NOMO-1 treated with DMSO at 0.1 percent for 48 hours (cell line): ENCODE results near the gene DMPK.
"Not testable (repeated sequence)": the region's sequence is repeated elsewhere in the genome, so short reads cannot be mapped to it uniquely, and the experiment has no call there.

Source experiments
- DNase-seq: peaks from one replicate; lab custom pipeline; 2025; ENCODE audit not compliant: unreplicated experiment; lab: John Stamatoyannopoulos, UW

Gene DMPK

DNA sequence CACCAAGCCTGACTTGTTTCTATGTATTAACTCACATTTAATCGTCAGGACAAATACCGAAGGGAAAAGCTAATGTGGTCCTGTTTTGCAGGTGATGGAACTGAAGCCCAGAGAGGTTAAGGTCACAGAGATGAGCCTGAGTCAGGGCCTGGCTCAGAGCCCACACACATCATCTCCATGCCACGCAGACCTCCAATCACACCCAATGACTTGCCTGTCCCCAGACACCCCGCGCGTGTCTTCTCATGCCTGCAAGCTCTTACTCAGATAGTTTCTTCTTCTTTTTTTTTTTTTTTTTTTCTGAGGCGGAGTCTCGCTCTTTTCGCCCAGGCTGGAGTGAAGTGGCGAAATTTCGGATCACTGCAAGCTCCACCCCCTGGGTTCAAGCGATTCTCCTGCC, 29.7 kb downstream of the DMPK start:
- DNase-seq = no peak

DNA sequence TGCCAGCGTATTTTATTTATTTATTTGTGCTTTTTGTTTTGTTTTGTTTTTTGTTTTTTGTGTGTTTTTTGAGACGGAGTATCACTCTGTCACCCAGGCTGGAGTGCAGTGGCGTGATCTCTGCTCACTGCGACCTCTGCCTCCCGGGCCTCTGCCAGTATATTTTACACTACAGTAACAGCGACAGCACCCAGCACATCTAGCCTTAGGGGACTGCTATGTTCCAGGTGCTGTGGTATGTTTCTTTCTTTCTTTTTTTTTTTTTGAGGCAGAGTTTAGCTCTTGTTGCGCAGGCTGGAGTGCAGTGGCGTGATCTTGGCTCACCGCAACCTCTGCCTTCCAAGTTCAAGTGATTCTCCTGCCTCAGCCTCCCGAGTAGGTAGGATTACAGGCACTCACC, 30.8 kb downstream of the DMPK start:
- not testable (repeated sequence) for DNase-seq

DNA sequence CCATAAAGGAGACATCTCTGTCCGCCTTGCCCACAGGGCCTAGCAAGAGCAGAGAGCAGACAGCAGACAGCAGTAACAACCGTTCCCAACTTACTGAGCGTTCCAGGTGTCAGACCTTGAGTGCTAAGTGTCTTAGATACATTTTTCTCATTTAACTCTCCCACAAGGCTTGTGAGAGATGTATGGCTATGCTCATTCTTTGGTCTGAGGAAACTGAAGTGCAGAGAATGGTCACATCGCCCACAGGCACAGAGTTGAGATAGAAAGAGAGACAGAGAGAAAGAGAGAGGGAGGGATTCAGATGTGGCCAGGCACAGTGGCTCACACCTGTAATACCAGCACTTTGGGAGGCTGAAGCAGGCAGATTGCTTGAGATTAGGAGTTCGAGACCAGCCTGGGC, 34.8 kb downstream of the DMPK start:
- DNase-seq = no peak

DNA sequence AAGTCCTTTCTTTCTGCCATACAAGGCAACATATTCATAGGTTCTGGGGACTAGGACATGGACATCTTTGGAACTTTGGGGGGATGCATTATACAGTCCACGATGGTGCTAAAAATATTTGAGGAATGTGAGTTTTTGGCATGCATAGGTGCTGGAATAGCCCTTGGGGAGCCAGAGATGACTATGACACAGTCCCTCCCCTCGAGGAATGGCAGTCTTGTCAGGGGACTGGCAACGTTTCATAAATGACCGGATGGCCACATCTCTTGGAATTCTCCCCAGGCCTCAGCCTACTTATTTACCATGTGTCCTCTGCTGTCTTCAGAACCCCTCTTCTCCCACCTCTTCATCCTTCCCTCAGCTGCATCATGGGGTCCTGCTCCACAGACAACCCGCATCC, 35.4 kb downstream of the DMPK start:
- no peak for DNase-seq

DNA sequence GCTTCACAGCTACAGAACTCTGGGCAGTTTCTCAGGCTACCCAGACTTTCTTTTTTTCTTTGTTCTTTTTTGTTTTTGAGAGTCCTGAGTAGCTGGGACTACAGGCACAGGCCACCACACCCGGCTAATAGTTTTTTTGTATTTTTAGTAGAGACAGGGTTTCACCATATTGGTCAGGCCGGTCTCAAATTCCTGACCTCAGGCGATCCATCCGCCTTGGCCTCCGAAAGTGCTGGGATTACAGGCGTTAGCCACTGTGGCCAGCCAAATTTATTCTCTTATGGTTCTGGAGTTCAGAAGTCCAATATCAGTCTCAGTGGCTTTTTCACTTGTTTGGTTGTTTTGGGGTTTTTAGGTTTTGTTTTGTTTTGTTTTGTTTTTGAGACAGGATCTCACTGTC, 36.7 kb downstream of the DMPK start:
- DNase-seq = no peak

DNA sequence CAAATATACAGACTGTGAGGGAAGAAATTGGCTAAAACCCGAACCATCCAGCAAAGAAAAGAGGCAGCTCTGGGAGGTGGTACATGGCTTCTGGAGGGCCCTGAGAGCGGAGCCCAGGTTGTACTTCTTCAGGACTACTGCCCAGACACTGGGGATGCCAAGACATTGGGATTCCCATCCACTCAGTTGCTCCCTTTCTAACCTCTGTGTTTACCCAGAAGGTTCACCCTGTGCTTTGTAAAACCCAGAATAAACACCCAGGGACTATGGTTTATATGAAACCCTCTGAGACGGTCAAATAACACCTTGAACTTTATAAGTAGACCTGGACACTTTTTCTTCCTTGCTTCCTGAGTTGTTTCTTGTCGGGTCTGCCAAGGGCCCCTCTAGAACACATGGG, 39.3 kb downstream of the DMPK start:
- no peak for DNase-seq

DNA sequence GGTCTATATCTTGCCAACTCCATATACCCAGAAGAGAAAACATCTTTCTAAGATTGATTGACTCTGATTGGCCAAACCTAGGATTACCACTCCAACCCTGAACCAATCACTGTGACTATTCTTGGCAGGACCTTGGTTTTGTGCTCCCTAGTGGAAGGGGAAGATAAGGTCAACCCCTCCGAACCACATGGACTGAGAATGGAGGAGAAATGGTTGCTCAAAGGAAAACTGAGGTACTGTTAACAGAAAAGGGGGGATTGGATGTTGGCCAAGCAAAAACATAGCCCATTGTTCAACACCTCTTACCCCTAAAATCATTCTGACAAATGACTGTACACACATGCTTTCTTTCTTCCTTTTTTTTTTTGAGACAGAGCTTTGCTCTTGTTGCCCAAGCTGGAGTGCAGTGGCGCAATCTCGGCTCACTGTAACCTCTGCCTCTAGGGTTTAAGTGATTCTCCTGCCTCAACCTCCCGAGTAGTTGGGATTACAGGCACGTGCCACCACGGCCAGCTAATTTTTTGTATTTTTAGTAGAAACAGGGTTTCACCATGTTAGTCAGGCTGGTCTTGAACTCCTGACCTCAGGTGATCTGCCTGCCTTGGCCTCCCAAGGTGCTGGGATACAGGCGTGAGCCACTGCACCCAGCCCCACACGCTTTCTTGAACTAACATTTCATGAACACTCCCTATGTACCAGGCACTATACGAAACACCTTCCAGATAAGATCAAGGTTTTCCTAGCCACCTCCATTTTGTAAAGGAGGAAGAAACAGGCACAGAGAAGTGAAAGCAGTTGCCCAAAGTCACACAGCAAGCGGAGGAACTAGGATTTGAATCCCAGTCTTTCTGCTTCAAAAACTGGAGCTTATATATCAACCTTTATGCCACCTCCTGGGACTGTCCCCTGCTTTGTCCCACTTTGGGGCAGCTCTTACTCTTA, 42.5 kb downstream of the DMPK start:
- DNase-seq = peak; percentile 76

DNA sequence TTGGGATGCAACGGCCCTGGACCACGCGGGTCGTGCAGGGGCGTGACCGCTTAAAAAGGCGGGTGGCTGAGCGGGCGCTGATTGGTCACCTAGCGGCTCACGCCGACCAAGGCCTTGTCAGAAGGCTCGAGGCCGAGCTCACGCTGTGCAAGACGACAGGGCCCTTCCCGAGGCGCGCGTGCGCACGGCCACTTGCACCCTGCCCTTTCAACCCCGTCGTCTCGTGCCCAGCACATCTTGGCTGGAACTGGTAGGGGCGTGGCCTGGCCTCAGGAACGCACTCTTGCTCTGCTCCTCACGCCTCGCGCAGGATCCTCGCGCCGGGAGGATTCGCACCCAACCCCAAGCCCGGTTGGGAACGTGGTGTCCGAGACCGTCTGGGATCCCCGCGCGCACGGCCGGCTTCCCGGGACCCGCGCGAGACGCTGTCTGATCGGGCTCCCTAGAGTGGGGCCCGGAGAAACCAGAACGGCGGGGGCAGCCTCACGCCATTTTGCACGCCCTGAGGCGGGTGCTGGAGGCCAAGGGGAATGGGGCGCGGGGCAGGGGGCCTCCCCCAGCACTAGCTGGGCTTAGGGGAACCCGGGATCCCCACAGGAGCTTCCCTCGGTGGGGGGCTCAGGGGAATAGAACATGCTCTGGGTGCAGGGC, 49.0 kb downstream of the DMPK start, which contains the start of gene MEIOSIN:
Gene MEIOSIN, plus strand, starts transcription at position 280 of the 651 bp plus-strand sequence. CDS start 1,938 bp downstream, outside the sequence.
- DNase-seq = no peak

DNA sequence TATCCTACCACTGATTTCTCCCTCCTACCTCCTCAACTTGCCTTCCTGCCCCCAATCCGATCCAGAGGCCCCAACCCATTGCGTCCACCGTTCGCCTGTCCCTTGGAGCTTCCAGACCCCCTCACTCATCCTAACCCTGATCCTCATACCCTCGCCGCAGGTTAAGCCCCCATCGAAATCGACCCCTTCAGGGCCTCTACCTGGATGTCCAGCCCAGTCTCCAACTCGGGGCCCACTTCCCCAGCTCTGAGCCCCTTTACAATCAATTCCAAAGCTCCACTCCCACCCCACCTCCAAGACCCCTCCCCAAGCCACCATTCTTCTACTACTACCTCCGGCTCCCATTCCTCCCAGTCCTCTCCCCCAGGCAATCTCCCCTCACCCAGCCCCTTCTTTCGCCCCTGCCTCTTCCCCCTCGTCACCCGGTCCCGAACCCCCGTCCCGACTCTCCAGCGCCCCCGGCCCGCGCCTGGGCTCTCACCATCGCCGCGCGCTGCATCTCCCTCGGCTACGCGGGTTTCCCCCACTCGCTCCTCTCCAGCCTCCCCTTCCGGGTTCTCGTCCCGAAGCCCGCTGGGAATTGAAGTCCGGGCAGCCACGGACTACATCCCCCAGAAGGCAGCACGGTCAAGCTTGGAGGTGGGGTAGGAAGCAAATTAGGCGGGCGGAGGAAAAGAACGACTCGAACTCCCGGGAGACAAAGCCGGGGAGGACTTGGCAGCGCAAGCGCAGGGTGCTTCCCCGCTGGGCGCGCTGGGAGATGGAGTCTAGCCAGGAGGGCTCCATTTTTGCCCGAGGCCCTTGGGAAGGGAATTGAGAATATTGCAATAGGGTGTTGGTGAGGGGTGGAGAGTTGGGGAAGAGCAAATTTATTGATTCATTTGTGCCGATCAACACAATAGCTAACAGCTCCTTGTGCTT, 51.7 kb downstream of the DMPK start, which contains the start of gene FBXO46:
Gene FBXO46, minus strand, starts transcription at position 529 of the 921 bp plus-strand sequence. CDS start 17,401 bp downstream, outside the sequence.
- peak; percentile 98 for DNase-seq

DNA sequence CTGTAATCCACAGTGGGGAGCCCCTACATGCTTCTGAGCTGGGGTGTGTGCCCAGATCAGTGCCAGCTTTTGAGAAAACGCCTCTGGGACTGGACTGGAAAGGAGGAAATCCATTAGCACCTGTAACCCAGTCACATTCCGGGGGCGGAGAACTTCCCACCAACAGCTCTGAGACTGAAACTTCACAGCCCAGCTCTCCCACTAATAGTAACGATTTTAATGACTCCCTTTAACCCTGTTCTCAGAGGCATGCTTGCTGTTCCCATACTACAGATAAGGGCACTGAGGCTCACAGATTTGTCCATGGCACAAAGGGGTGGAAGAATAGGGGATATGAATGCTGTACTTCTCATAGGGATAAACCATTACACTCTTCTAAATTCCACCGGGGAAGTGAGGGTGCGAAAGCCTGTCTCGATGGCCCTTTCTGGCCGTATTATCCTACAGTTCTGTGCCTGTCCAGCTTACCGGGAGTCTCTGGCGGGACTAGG, 52.4 kb downstream of the DMPK start:
- DNase-seq = peak; percentile 11

DNA sequence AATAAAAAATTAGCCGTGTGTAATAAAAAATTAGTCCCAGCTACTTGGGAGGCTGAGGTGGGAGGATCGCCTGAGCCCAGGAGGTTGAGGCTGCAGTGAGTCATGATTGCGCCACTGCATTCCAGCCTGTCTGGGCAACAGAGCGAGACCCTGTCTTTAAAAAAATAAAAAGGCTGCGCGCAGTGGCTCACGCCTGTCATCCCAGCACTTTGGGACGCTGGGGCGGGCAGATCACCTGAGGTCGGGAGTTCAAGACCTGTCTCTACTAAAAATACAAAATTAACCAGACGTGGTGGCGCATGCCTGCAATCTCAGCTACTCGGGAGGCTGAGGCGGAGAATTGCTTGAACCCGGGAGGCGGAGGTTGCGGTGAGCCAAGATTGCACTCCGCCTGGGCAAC, 53.6 kb downstream of the DMPK start:
- DNase-seq = not testable (repeated sequence)

DNA sequence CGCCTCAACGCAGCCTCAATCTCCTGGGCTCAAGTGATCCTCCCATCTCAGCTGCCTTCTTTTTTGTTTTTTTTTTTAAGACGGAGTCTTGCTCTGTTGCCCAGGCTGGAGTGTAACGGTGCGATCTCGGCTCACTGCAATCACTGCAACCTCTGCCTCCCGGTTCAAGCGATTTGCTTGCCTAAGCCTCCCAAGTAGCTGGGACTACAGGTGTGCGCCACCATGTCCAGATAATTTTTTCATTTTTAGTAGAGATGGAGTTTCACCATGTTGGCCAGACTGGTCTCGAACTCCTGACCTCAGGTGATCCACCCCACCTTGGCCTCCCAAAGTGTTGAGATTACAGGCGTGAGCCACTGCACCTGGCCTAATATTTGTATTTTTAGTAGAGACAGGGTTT, 62.2 kb downstream of the DMPK start:
- not testable (repeated sequence) for DNase-seq
